GF-D8 (cell line): Measurements from ENCODE around the gene PIN4.
A peak's percentile ranks its signal among the peaks of the same experiment; 100 is the strongest.
"Not testable (repeated sequence)": the region's sequence is repeated elsewhere in the genome, so short reads cannot be mapped to it uniquely, and the experiment has no call there.

Experiments
- DNase-seq: peaks from one replicate; lab custom pipeline; 2025; lab: John Stamatoyannopoulos, UW

Gene PIN4

GRCh38 chrX:72202792-72203401 lies 21.3 kb downstream of the PIN4 start:
- DNase-seq = no peak

- no peak for DNase-seq
Observed at GRCh38 chrX:72203421-72203820, 21.9 kb downstream of the PIN4 start.

- DNase-seq = no peak
Observed at GRCh38 chrX:72205706-72206105, 24.1 kb downstream of the PIN4 start.

GRCh38 chrX:72207366-72207765 lies 25.8 kb downstream of the PIN4 start:
- no peak for DNase-seq

DNA sequence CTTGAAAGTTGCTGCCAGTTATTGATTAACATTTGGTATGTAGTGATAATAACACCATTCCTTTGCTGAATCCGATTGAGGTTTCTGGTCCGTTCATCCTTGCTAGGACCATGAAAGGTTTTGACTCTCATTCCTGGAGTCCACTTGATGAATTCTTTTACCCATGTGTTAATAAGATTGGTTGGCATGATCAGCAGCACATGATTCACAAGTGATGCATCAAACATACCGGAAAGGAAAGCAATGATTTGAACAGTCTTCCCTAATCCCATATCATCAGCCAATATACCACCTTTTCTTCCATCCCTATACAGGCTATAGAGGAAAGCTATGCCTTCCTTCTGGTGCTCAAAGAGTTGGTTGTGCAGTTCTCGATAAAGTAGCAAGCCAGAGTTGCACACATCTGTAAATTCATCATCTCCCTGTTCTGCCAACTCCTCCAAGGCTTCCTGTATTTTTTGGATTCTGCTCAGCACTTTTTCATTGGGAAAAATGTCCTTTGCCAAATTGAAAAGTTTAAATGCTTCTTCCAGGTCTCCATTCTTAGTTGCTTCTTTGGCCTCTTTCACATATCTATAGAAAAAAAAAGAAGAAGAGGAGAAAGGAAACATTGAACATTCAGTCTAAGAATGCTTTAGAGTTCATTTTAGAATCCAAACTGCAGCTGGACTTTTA lies 26.7 kb downstream of the PIN4 start:
- no peak for DNase-seq

GRCh38 chrX:72216973-72217372 lies 35.4 kb downstream of the PIN4 start:
- DNase-seq = no peak

DNA sequence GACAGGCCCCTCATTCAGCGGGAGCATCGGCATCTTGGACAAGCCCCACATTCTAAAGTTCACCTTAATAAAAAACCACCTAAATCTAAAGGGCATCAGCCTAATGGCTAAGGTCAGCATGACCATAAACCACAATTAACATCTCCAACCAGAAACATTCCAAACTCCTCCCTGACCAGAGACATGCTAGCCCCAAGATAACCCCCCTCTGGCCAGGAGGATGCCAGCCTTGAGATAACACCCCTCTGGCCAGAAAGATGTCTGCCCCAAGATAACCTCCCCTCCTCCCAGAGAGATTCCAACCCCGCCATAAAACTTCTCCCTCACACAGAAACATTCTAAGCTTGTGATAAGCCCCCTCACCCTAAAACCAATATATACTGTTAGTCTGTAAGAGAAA lies 38.8 kb downstream of the PIN4 start:
- not testable (repeated sequence) for DNase-seq

DNA sequence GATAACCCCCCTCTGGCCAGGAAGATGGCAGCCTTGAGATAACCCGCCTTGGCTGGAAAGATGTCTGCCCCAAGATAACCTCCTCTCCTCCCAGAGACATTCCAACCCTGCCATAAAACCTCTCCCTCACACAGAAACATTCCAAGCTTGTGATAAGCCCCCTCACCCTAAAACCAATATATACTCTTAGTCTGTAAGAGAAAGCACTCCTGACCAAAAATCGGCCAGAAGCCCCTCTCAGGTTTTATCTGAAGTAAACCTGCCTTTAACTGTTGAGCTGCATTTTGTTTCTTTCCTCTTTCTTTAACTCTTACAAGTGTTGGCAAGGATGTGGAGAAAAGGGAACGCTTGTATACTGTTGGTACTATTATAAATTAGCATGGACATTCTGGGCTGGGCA lies 48.7 kb downstream of the PIN4 start:
- no peak for DNase-seq

DNA sequence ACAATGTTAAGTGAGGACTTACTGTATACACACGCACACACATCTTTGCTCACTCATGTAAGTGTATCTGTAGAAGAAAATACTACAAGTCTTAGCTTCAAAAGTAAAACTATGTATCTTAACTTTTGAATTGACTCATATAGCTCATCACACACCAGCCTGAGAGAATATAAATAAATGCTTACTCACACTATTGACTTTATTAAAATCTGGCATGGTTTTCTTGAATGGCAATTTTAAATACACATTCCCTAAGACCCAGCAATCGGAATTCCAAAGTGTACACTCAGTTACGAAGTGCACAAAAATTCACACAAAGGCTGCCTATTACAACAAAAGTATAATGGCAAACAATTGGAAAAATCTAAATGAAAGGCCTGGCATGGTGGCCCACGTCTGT lies 55.3 kb downstream of the PIN4 start:
- no peak for DNase-seq

DNA sequence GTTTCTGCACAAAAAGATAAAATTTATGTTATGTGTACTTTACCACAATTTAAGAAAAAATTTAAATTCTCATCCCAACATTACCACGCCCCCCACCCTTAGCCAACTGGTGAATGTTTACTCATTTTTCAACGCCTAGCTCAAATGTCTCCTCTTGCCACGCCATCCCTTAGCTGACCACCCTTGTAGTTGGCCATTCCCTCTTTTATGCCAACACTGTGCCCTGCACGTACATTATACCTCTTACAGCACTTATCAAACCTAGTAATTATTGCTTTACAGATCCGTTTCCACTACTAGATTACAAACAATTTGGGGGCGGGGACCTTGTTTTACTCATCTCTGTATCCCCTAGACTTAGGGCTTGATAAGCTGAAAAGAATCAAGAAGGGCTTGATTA lies 56.6 kb downstream of the PIN4 start:
- no peak for DNase-seq

- peak; percentile 61 for DNase-seq
Observed at GRCh38 chrX:72238721-72239475, 57.3 kb downstream of the PIN4 start, which contains the start of gene ERCC6L. Gene ERCC6L (minus strand): TSS chrX:72239027. CDS start chrX:72238911, 116 bp downstream.

DNA sequence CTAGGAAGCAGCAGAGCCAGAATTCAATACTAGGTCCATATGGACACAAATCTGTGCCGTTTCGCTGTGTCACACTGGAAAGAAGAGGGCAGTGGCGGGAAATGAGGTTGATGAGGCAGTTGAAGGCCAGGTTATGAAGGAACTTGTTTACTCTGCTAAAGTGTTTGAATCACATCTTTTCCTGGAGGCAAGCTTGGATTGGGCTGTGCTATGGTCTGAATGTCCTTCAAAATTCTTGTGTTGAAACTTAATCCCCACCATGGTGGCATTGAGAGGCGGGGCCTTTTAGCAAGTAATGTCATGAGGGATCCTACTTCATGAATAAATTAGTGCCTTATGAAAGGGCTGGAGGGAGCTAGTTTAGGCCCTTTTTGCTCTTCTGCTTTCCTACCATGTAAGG lies 59.4 kb downstream of the PIN4 start:
- DNase-seq = no peak

DNA sequence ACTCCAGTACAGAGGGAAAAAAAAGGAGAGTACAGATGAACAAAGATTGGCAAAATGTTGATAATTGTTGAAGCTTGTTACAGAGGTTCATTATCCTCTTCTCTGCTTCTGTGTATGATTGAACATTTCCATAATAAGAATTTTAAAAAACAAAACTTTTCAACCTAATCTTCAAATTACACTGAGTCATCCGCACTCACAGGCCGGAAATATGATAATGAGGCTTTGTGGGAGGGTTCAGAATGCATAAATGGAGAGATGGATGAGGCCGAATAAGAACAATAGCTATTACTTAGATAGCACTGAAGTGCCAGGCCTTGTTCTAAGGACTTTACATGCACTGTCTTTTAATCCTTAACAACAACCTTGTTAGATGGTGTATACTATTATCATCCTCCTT lies 61.9 kb downstream of the PIN4 start:
- DNase-seq = no peak

DNA sequence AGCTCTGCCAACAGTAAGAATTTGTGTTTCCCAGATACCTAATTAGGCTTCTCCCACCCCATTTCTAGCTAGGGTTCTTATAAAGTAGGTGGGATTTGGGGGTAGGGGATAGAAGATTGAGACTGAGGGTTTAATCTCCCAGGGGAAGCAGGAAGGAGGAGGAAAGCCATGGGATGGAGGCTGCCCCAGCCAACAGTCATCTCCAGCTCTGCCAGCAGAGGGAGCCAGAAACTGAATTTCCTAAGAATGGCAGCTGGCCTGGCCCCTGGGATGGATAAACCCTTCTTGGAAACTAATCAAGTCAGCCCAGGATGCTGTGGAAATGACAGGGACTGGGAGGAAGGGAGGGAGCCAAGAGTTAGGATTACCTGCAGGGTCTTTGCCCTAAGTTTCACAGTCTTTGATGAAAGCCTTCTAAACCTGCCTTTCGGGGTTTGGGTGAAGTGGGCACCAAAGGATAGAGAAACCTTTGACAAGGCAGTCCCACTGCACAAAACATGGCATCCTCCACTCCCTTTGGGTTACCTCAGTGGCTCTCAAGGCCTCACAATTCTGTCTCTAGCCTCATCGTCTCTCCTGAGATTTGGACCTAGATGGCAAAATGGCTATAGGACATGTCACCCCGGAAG lies 64.0 kb downstream of the PIN4 start:
- DNase-seq = no peak

- DNase-seq = no peak
Observed at GRCh38 chrX:72247206-72247942, 65.8 kb downstream of the PIN4 start.
